Panc1 (cell line): ENCODE results near the gene KDM4E. TPM values are rescaled to one million over a fixed set of nuclear protein-coding genes. Genes with fewer than 3 reads are reported as not detected.
"Not testable (repeated sequence)": the region's sequence is repeated elsewhere in the genome, so short reads cannot be mapped to it uniquely, and the experiment has no call there.

Experiments
- ATAC-seq: fragments of 200-7000 bp; cut with Tn5 transposase; 2 replicates; pipeline ENCODE4 v1.9.1; 2020; ENCODE audit warnings: mild to moderate bottlenecking, moderate library complexity
- BruUV-seq: library from RNA; stranded (reverse); fragments of 400-500 nt; replicated peaks from 2 replicates; lab custom pipeline; 2021; lab: Mats Ljungman, UMichigan
- CTCF ChIA-PET: fragments of 300-600 bp; sonication (Branson Sonifier 250); formaldehyde crosslinking; loops from one replicate; lab custom pipeline; 2022; ENCODE audit warnings: antibody characterized with exemption; lab: Charles Lee
- POLR2A ChIA-PET: fragments of 300-600 bp; sonication (Branson Sonifier 250); formaldehyde crosslinking; loops from one replicate; lab custom pipeline; 2022; ENCODE audit warnings: antibody characterized with exemption; lab: Charles Lee
- DNase-seq: peaks from one replicate; pipeline ENCODE4 v3.0.0-alpha.2; 2010; ENCODE audit warnings: low read depth, low spot score
- H3K27ac ChIP-seq: 2 replicates; pipeline ENCODE4 v1.5.1; 2011; ENCODE audit warnings: mild to moderate bottlenecking, low read length, inconsistent platforms
- H3K27me3 ChIP-seq: fragments of 200-500 bp; sonication (Bioruptor generic); 2 replicates; pipeline ENCODE4 v1.6.0; 2014; ENCODE audit warnings: low read length, inconsistent platforms; ENCODE audit not compliant: control insufficient read depth, insufficient read depth
- H3K36me3 ChIP-seq: fragments of 200-500 bp; sonication (Bioruptor generic); 2 replicates; pipeline ENCODE4 v1.5.1; 2014; ENCODE audit warnings: inconsistent platforms, mild to moderate bottlenecking, low read length, moderate library complexity; ENCODE audit not compliant: control insufficient read depth, insufficient read depth
- H3K4me1 ChIP-seq: 2 replicates; pipeline ENCODE4 v1.5.1; 2011; ENCODE audit warnings: inconsistent platforms, mild to moderate bottlenecking, low read length, moderate library complexity; ENCODE audit not compliant: control insufficient read depth, insufficient read depth
- H3K4me3 ChIP-seq, 2 experiments: 2 replicates each; pipeline ENCODE4 v1.5.1; 2011 to 2012; ENCODE audit warnings: low read depth in 2 of 2, low read length in 2 of 2, mild to moderate bottlenecking in 2 of 2, inconsistent platforms in 1 of 2, moderate library complexity in 1 of 2
- H3K9me3 ChIP-seq: fragments of 200-500 bp; sonication (Bioruptor generic); 2 replicates; pipeline ENCODE4 v1.5.1; 2014; ENCODE audit warnings: low read depth, mild to moderate bottlenecking, inconsistent platforms, low read length, moderate library complexity; ENCODE audit not compliant: control insufficient read depth, insufficient read depth
- POLR2AphosphoS5 ChIP-seq: IDR thresholded peaks from 2 replicates; pipeline ENCODE4 v1.6.1; 2012; ENCODE audit warnings: mild to moderate bottlenecking, low read depth, low read length, moderate library complexity
- SIN3A ChIP-seq: IDR thresholded peaks from 2 replicates; pipeline ENCODE4 v1.6.1; 2012; ENCODE audit warnings: low read depth, mild to moderate bottlenecking, low read length, moderate library complexity, borderline replicate concordance; ENCODE audit not compliant: insufficient read depth
- TCF7L2 ChIP-seq: IDR thresholded peaks from 2 replicates; pipeline ENCODE4 v1.6.1; 2011; ENCODE audit warnings: mild to moderate bottlenecking, low read depth, low read length, inconsistent platforms
- in situ Hi-C: cut with HindIII; loops from 2 replicates; pipeline ENCODE4 v1.10.0; 2016; ENCODE audit warnings: low sequenced_read_pairs, low pct_unique_long_range_greater_than_20kb
- intact Hi-C: fragments of 100-400 bp; cut with micrococcal nuclease; formaldehyde crosslinking; loops from one replicate; pipeline ENCODE4 v1.10.0; 2022; ENCODE audit not compliant: unreplicated experiment
- total RNA-seq: library from RNA; stranded (reverse); gene quantifications from one replicate; pipeline ENCODE4 v1.2.1, GENCODE V29; 2021; ENCODE audit not compliant: unreplicated experiment
- TF ChIP-seq, protein P1 (sequence below): fragments of 450-650 bp; IDR thresholded peaks from 2 replicates; pipeline ENCODE4 v1.5.1; 2017; ENCODE audit warnings: mild to moderate bottlenecking
- TF ChIP-seq, protein P2 (sequence below), 2 experiments: IDR thresholded peaks; 2 replicates each; pipeline ENCODE4 v1.6.1; 2011 to 2012; ENCODE audit warnings: low read depth in 2 of 2, control low read depth in 1 of 2, low read length in 1 of 2, mild to moderate bottlenecking in 1 of 2, moderate library complexity in 1 of 2; ENCODE audit not compliant: insufficient read depth in 1 of 2

The KDM4E gene
- total RNA-seq, 1 experiment from 2014 or later: not detected

DNA sequence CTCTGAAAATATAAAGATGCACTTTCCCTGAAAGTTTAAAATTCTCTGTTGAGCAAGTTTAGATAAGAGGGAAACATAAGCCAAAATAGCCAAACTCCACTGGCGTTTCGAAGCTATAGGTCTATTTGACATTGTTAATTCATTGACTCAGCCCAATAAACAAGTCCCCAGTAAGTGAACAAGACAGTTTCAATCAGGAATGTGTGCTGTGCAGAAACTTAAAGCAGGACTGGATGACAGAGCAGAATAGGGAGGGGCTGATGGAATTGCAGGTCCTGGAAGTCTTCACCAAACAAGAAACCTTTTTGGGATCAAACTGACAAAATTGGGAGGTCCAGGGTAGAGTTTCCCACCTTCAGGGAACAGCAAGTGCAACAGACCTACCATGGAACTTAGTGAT lies 8.9 kb upstream of the KDM4E start:
- H3K4me3 ChIP-seq: no peak overlapping the region
- no TSS peak for BruUV-seq
- H3K36me3 ChIP-seq: no peaks in the 10 kb centered on the region
- intact Hi-C loops: no loop called here
- no peaks in the 10 kb centered on the region for H3K9me3 ChIP-seq
- no peak overlapping the region for H3K27ac ChIP-seq
- no peaks in the 10 kb centered on the region for H3K27me3 ChIP-seq
- H3K4me1 ChIP-seq: no peaks in the 10 kb centered on the region
- no peak for ATAC-seq
- no peak for DNase-seq
- TF ChIP-seq, protein P1, sequence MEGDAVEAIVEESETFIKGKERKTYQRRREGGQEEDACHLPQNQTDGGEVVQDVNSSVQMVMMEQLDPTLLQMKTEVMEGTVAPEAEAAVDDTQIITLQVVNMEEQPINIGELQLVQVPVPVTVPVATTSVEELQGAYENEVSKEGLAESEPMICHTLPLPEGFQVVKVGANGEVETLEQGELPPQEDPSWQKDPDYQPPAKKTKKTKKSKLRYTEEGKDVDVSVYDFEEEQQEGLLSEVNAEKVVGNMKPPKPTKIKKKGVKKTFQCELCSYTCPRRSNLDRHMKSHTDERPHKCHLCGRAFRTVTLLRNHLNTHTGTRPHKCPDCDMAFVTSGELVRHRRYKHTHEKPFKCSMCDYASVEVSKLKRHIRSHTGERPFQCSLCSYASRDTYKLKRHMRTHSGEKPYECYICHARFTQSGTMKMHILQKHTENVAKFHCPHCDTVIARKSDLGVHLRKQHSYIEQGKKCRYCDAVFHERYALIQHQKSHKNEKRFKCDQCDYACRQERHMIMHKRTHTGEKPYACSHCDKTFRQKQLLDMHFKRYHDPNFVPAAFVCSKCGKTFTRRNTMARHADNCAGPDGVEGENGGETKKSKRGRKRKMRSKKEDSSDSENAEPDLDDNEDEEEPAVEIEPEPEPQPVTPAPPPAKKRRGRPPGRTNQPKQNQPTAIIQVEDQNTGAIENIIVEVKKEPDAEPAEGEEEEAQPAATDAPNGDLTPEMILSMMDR: no peak
- TF ChIP-seq SIN3A (no peak), POLR2AphosphoS5 (no peak), TCF7L2 (no peak)
- TF ChIP-seq, protein P2, sequence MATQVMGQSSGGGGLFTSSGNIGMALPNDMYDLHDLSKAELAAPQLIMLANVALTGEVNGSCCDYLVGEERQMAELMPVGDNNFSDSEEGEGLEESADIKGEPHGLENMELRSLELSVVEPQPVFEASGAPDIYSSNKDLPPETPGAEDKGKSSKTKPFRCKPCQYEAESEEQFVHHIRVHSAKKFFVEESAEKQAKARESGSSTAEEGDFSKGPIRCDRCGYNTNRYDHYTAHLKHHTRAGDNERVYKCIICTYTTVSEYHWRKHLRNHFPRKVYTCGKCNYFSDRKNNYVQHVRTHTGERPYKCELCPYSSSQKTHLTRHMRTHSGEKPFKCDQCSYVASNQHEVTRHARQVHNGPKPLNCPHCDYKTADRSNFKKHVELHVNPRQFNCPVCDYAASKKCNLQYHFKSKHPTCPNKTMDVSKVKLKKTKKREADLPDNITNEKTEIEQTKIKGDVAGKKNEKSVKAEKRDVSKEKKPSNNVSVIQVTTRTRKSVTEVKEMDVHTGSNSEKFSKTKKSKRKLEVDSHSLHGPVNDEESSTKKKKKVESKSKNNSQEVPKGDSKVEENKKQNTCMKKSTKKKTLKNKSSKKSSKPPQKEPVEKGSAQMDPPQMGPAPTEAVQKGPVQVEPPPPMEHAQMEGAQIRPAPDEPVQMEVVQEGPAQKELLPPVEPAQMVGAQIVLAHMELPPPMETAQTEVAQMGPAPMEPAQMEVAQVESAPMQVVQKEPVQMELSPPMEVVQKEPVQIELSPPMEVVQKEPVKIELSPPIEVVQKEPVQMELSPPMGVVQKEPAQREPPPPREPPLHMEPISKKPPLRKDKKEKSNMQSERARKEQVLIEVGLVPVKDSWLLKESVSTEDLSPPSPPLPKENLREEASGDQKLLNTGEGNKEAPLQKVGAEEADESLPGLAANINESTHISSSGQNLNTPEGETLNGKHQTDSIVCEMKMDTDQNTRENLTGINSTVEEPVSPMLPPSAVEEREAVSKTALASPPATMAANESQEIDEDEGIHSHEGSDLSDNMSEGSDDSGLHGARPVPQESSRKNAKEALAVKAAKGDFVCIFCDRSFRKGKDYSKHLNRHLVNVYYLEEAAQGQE (IDR thresholded peaks at IDR 0.05; ENCODE audit: insufficient read depth in 1 of 2, low read depth in 2 of 2, low read length in 1 of 2): no peak
- ChIA-PET CTCF (no interaction called here), POLR2A (interaction anchor here (0.6 kb wide), 1 partner anchor 134 kb away, joined by 4 read pairs; no protein-coding TSS in a partner anchor)
- in situ Hi-C loops: no loop called here

DNA sequence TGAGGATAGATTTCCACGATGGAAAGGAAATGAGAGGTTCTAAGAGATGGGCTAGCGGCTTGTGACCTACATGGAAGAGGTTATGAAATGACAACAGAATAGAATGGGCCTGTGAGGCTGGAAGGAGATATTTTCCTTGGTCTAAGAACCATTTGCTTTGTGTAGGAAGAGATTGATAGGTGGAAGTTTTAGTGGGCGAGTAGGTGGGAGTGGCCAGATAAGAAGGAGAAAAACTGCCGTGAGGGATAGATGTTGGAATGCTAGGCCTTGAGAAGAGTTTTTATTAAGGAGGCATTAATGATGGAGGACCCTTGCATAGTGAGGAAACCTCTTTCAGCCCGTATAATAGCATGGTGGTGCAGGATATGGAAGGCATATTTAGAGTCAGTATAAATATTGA lies 3.6 kb upstream of the KDM4E start:
- H3K9me3 ChIP-seq, H3K36me3 ChIP-seq, in situ Hi-C loops, DNase-seq, BruUV-seq, CTCF ChIA-PET, H3K4me1 ChIP-seq, H3K27ac ChIP-seq, ATAC-seq, H3K4me3 ChIP-seq, intact Hi-C loops, POLR2A ChIA-PET, H3K27me3 ChIP-seq: not testable (repeated sequence)

DNA sequence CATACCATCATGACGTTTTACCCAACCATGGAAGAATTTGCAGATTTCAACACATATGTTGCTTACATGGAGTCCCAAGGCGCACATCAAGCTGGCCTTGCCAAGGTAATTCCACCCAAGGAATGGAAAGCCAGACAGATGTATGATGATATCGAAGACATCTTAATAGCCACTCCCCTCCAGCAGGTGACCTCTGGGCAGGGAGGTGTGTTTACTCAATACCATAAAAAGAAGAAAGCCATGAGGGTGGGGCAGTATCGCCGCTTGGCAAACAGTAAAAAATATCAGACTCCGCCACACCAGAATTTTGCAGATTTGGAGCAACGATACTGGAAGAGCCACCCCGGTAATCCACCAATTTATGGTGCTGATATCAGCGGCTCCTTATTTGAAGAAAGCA lies 536 bp downstream of the KDM4E start:
- H3K27me3 ChIP-seq, H3K4me3 ChIP-seq, DNase-seq, intact Hi-C loops, in situ Hi-C loops, H3K36me3 ChIP-seq, H3K9me3 ChIP-seq, POLR2A ChIA-PET, BruUV-seq, CTCF ChIA-PET, H3K4me1 ChIP-seq, ATAC-seq, H3K27ac ChIP-seq: not testable (repeated sequence)
